ENCODE data around the gene ATXN2.
"Not testable (repeated sequence)": the region's sequence is repeated elsewhere in the genome, so short reads cannot be mapped to it uniquely, and the experiment has no call there.

Gene ATXN2

GRCh38 chr12:111467092-111467856 is 131.8 kb downstream of the ATXN2 start:
- no peak for ATAC-seq
- TF ChIP-seq ZFP3 (CRISPR knock-in tag; IDR thresholded peaks at IDR 0.05) = no peak
- no peak for TF ChIP-seq GLIS3 (CRISPR knock-in tag; IDR thresholded peaks at IDR 0.05)
- TF ChIP-seq PATZ1 (CRISPR knock-in tag; IDR thresholded peaks at IDR 0.05; ENCODE audit: borderline replicate concordance) = no peak
- no peak for TF ChIP-seq TCF4 (CRISPR knock-in tag; IDR thresholded peaks at IDR 0.05; ENCODE audit: borderline replicate concordance)
- no peak for TF ChIP-seq CSRNP3 (CRISPR knock-in tag; IDR thresholded peaks at IDR 0.05)
- no peak for TF ChIP-seq TOX (CRISPR knock-in tag; IDR thresholded peaks at IDR 0.05; ENCODE audit: borderline replicate concordance)
- no peak for TF ChIP-seq BACH2 (CRISPR knock-in tag; IDR thresholded peaks at IDR 0.05; ENCODE audit: borderline replicate concordance)
- no peak for TF ChIP-seq TSHZ2 (CRISPR knock-in tag; IDR thresholded peaks at IDR 0.05)
- TF ChIP-seq POU6F1 (CRISPR knock-in tag; IDR thresholded peaks at IDR 0.05; ENCODE audit: borderline replicate concordance, low read depth) = no peak
- TF ChIP-seq ZNF565 (CRISPR knock-in tag; conservative IDR thresholded peaks at IDR 0.05; ENCODE audit: low read depth) = no peak
- no peak for TF ChIP-seq RARB (CRISPR knock-in tag; IDR thresholded peaks at IDR 0.05)
- no peak for TF ChIP-seq ZC3H10 (CRISPR knock-in tag; IDR thresholded peaks at IDR 0.05)
- no peak for TF ChIP-seq ZNF8 (CRISPR knock-in tag; IDR thresholded peaks at IDR 0.05)
- no peak for TF ChIP-seq SNAI2 (CRISPR knock-in tag; IDR thresholded peaks at IDR 0.05)
- no peak for TF ChIP-seq CSDC2 (CRISPR knock-in tag; IDR thresholded peaks at IDR 0.05)

- ATAC-seq = peak; percentile 92
- TF ChIP-seq ISL1 (CRISPR knock-in tag; IDR thresholded peaks at IDR 0.05) = peak; percentile 41; the same call in 1 of the 2 replicates
- TF ChIP-seq ZNF565 (CRISPR knock-in tag; conservative IDR thresholded peaks at IDR 0.05; ENCODE audit: low read depth) = no peak
- TF ChIP-seq GLIS3 (CRISPR knock-in tag; IDR thresholded peaks at IDR 0.05) = no peak
- no peak for TF ChIP-seq PATZ1 (CRISPR knock-in tag; IDR thresholded peaks at IDR 0.05; ENCODE audit: borderline replicate concordance)
- no peak for TF ChIP-seq CREB5 (CRISPR knock-in tag; IDR thresholded peaks at IDR 0.05; ENCODE audit: low read depth)
- TF ChIP-seq ZC3H10 (CRISPR knock-in tag; IDR thresholded peaks at IDR 0.05) = no peak
- no peak for TF ChIP-seq POU6F1 (CRISPR knock-in tag; IDR thresholded peaks at IDR 0.05; ENCODE audit: borderline replicate concordance, low read depth)
- TF ChIP-seq TSHZ2 (CRISPR knock-in tag; IDR thresholded peaks at IDR 0.05) = no peak
These were observed 136.8 kb downstream of the ATXN2 start for GRCh38 chr12:111462210-111462769.

GRCh38 chr12:111460111-111460510 is 139.0 kb downstream of the ATXN2 start:
- not testable (repeated sequence) for ATAC-seq
